Renal pelvis (tissue), 4 donors: Measurements from ENCODE around the gene SLC35B3. TPM values are rescaled to one million over a fixed set of nuclear protein-coding genes. Genes with fewer than 3 reads are reported as not detected.
"Not testable (repeated sequence)": the region's sequence is repeated elsewhere in the genome, so short reads cannot be mapped to it uniquely, and the experiment has no call there.

Experiments
- DNase-seq: peaks from one replicate; pipeline ENCODE4 v3.0.0-alpha.2; 2013
- polyA plus RNA-seq, 3 donors: library from polyadenylated mRNA; unstranded; fragments of 120-200 nt; gene quantifications; one replicate each; pipeline ENCODE4 v1.2.1, GENCODE V29; 2013; ENCODE audit not compliant: insufficient read length in 3 of 3

Gene SLC35B3
- polyA plus RNA-seq, 3 donors = 31.4 to 39.0 (median 31.4) TPM

- no peak for DNase-seq
Measured at GRCh38 chr6:8420031-8420588, 15.2 kb downstream of the SLC35B3 start.

- no peak for DNase-seq
Measured at GRCh38 chr6:8415913-8416312, 19.4 kb downstream of the SLC35B3 start.

GRCh38 chr6:8415280-8415679 is 20.1 kb downstream of the SLC35B3 start:
- no peak for DNase-seq

GRCh38 chr6:8414844-8415243 is 20.5 kb downstream of the SLC35B3 start:
- DNase-seq = no peak

GRCh38 chr6:8405946-8406345 is 29.4 kb downstream of the SLC35B3 start:
- DNase-seq = not testable (repeated sequence)

GRCh38 chr6:8402546-8402945 is 32.8 kb downstream of the SLC35B3 start:
- DNase-seq = no peak

GRCh38 chr6:8400663-8401062 is 34.7 kb downstream of the SLC35B3 start:
- no peak for DNase-seq

GRCh38 chr6:8392569-8392968 is 42.8 kb downstream of the SLC35B3 start:
- DNase-seq = no peak

- DNase-seq = no peak
Measured at GRCh38 chr6:8391934-8392333, 43.4 kb downstream of the SLC35B3 start.

GRCh38 chr6:8389036-8389818 is 46.1 kb downstream of the SLC35B3 start:
- no peak for DNase-seq

- no peak for DNase-seq
Measured at GRCh38 chr6:8387942-8388437, 47.4 kb downstream of the SLC35B3 start.

- DNase-seq = no peak
Measured at GRCh38 chr6:8383584-8383983, 51.8 kb downstream of the SLC35B3 start.

GRCh38 chr6:8382434-8382833 is 52.9 kb downstream of the SLC35B3 start:
- no peak for DNase-seq

- no peak for DNase-seq
Measured at GRCh38 chr6:8375916-8376315, 59.4 kb downstream of the SLC35B3 start.
